ENCODE data around the gene IFNAR2. TPM values are rescaled to one million over a fixed set of nuclear protein-coding genes. Genes with fewer than 3 reads are reported as not detected.

Gene IFNAR2
- total RNA-seq, 1 donor from 2014 or later: 21.3 TPM

Other genes with a start within 250 kb of the IFNAR2 start
- 0.33 TPM for gene OLIG2, start 204.0 kb upstream of the IFNAR2 start, total RNA-seq (ENCODE audit: unreplicated experiment)
- gene OLIG1, start 159.8 kb upstream of the IFNAR2 start, total RNA-seq (ENCODE audit: unreplicated experiment): 0.67 TPM
- 13.0 TPM for gene IL10RB, start 36.4 kb downstream of the IFNAR2 start, total RNA-seq (ENCODE audit: unreplicated experiment)
- 34.8 TPM for gene IFNAR1, start 95.0 kb downstream of the IFNAR2 start, total RNA-seq (ENCODE audit: unreplicated experiment)
- gene IFNGR2, start 173.5 kb downstream of the IFNAR2 start, total RNA-seq (ENCODE audit: unreplicated experiment): 32.1 TPM